Lower lobe of right lung (tissue), 2 donors: Measurements from ENCODE around the gene PREP. TPM values are rescaled to one million over a fixed set of nuclear protein-coding genes. Genes with fewer than 3 reads are reported as not detected.
A peak's percentile ranks its signal among the peaks of the same experiment; 100 is the strongest.

Experiments
- ATAC-seq, 2 donors: fragments of 200-7000 bp; cut with Tn5 transposase; one replicate each; pipeline ENCODE4 v1.9.1; 2020 to 2022; ENCODE audit warnings: mild to moderate bottlenecking in 2 of 2, moderate library complexity in 2 of 2
- DNase-seq: peaks from one replicate; pipeline ENCODE4 v3.0.0-alpha.2; 2020
- H3K27ac ChIP-seq: fragments of 200-600 bp; one replicate; pipeline ENCODE4 v1.8.0; 2022
- H3K27me3 ChIP-seq: fragments of 200-600 bp; one replicate; pipeline ENCODE4 v1.8.0; 2022; ENCODE audit warnings: low read depth
- H3K36me3 ChIP-seq: fragments of 200-600 bp; one replicate; pipeline ENCODE4 v1.8.0; 2022; ENCODE audit warnings: mild to moderate bottlenecking
- H3K4me1 ChIP-seq: fragments of 200-600 bp; one replicate; pipeline ENCODE4 v1.8.0; 2022
- H3K4me3 ChIP-seq: fragments of 200-600 bp; one replicate; pipeline ENCODE4 v1.8.0; 2022; ENCODE audit warnings: mild to moderate bottlenecking
- H3K9me3 ChIP-seq: fragments of 200-600 bp; one replicate; pipeline ENCODE4 v1.8.0; 2022
- CTCF ChIP-seq: fragments of 200-600 bp; IDR thresholded peaks from one replicate; pipeline ENCODE4 v1.8.0; 2022; ENCODE audit warnings: antibody characterized with exemption, mild to moderate bottlenecking
- intact Hi-C: fragments of 100-400 bp; cut with DNase I; formaldehyde crosslinking; loops from one replicate; pipeline ENCODE4 v1.11.0; 2022
- total RNA-seq: library from RNA; stranded (reverse); fragmentation: NEBNext Ultra II Directional; extraction: Animal tissue kit (Norgen Biotek cat#: 25700); gene quantifications from one replicate; pipeline ENCODE4 v1.2.1, GENCODE V29; 2021
- donor health status: DM: no; HTN: yes; CAD: no; lungs with severe emphysema.

PREP gene
- total RNA-seq, 1 donor from 2014 or later = 30.0 TPM

- intact Hi-C loops = no loop called here
- ATAC-seq = peak; percentile 45 to 58
These were observed 145.5 kb downstream of the PREP start for GRCh38 chr6:105257340-105257739.

GRCh38 chr6:105256619-105257018 is 146.3 kb downstream of the PREP start:
- H3K27ac ChIP-seq = no peak overlapping the region
- ATAC-seq = no peak
- H3K4me3 ChIP-seq = no peak overlapping the region
- intact Hi-C loops = no loop called here
- peaks cover 7% of the 10 kb centered on the region for H3K4me1 ChIP-seq
- no peaks in the 10 kb centered on the region for H3K27me3 ChIP-seq
- TF ChIP-seq CTCF = no peak
- H3K36me3 ChIP-seq = no peaks in the 10 kb centered on the region
- H3K9me3 ChIP-seq = no peaks in the 10 kb centered on the region
- DNase-seq = no peak

More at GRCh38 chr6:105257340-105257739, 145.5 kb downstream of the PREP start:
- no peaks in the 10 kb centered on the region for H3K9me3 ChIP-seq
- peaks cover 7% of the 10 kb centered on the region for H3K4me1 ChIP-seq
- no peaks in the 10 kb centered on the region for H3K36me3 ChIP-seq
- no peak overlapping the region for H3K4me3 ChIP-seq
- H3K27ac ChIP-seq = no peak overlapping the region
- H3K27me3 ChIP-seq = no peaks in the 10 kb centered on the region
- no peak for TF ChIP-seq CTCF
- DNase-seq = no peak

- Histone ChIP-seq H3K4me1 (peaks cover 7% of the 10 kb centered on the region), H3K27me3 (no peaks in the 10 kb centered on the region), H3K4me3 (no peak overlapping the region), H3K9me3 (no peaks in the 10 kb centered on the region), H3K27ac (no peak overlapping the region), H3K36me3 (no peaks in the 10 kb centered on the region)
- intact Hi-C loops = no loop called here
- DNase-seq (no peak), ATAC-seq (no peak)
- TF ChIP-seq CTCF = no peak
These were observed 149.1 kb downstream of the PREP start for GRCh38 chr6:105253787-105254186.

- ATAC-seq = no peak
- Histone ChIP-seq H3K36me3 (no peaks in the 10 kb centered on the region), H3K27ac (no peak overlapping the region), H3K4me3 (no peak overlapping the region), H3K4me1 (no peaks in the 10 kb centered on the region), H3K9me3 (no peaks in the 10 kb centered on the region), H3K27me3 (no peaks in the 10 kb centered on the region)
- TF ChIP-seq CTCF = no peak
- intact Hi-C loops = no loop called here
- no peak for DNase-seq
These were observed 151.2 kb downstream of the PREP start for GRCh38 chr6:105251689-105252088.

GRCh38 chr6:105250533-105250932 is 152.3 kb downstream of the PREP start:
- no peaks in the 10 kb centered on the region for H3K27me3 ChIP-seq
- H3K4me3 ChIP-seq = no peak overlapping the region
- H3K27ac ChIP-seq = no peak overlapping the region
- no peaks in the 10 kb centered on the region for H3K9me3 ChIP-seq
- DNase-seq (no peak), ATAC-seq (no peak)
- no peaks in the 10 kb centered on the region for H3K36me3 ChIP-seq
- intact Hi-C loops = no loop called here
- no peaks in the 10 kb centered on the region for H3K4me1 ChIP-seq
- no peak for TF ChIP-seq CTCF

GRCh38 chr6:105243487-105243886 is 159.4 kb downstream of the PREP start:
- Histone ChIP-seq H3K4me1 (no peaks in the 10 kb centered on the region), H3K36me3 (no peaks in the 10 kb centered on the region), H3K4me3 (no peak overlapping the region), H3K9me3 (no peaks in the 10 kb centered on the region), H3K27me3 (no peaks in the 10 kb centered on the region), H3K27ac (no peak overlapping the region)
- ATAC-seq = no peak
- no peak for DNase-seq
- intact Hi-C loops = no loop called here
- TF ChIP-seq CTCF = no peak
